HepG2 (cell line): Measurements from ENCODE around the gene TRMT10C. TPM values are rescaled to one million over a fixed set of nuclear protein-coding genes. Genes with fewer than 3 reads are reported as not detected.
A peak's percentile ranks its signal among the peaks of the same experiment; 100 is the strongest.

ENCODE experiments used
- CC2D1A ChIP-seq: sonication (generic); formaldehyde crosslinking; IDR thresholded peaks from 2 replicates; pipeline ENCODE4 v1.8.1; 2023; ENCODE audit warnings: mild to moderate bottlenecking, missing genetic modification reagents
- ELF1 ChIP-seq: sonication (generic); formaldehyde crosslinking; IDR thresholded peaks from 2 replicates; pipeline ENCODE4 v1.4.0; 2020; ENCODE audit warnings: missing genetic modification reagents
- ELF3 ChIP-seq: IDR thresholded peaks from 2 replicates; pipeline ENCODE4 v1.6.1; 2016; ENCODE audit warnings: missing genetic modification reagents, missing compliant biosample characterization
- ELF4 ChIP-seq: sonication (generic); formaldehyde crosslinking; IDR thresholded peaks from 2 replicates; pipeline ENCODE4 v1.5.0; 2020; ENCODE audit warnings: missing genetic modification reagents, mild to moderate bottlenecking, moderate library complexity, borderline replicate concordance
- MAF1 ChIP-seq: sonication (generic); formaldehyde crosslinking; IDR thresholded peaks from 2 replicates; pipeline ENCODE4 v1.5.0; 2020; ENCODE audit warnings: missing genetic modification reagents, borderline replicate concordance
- MXI1 ChIP-seq: IDR thresholded peaks from 3 replicates; pipeline ENCODE4 v1.6.1; 2012; ENCODE audit warnings: low read depth, low read length, inconsistent platforms, borderline replicate concordance
- NRL ChIP-seq: sonication (generic); formaldehyde crosslinking; IDR thresholded peaks from 2 replicates; pipeline ENCODE4 v1.5.0; 2020; ENCODE audit warnings: missing genetic modification reagents, mild to moderate bottlenecking, moderate library complexity, borderline replicate concordance
- RAD21 ChIP-seq: fragments of 450-650 bp; formaldehyde crosslinking; IDR thresholded peaks from 2 replicates; pipeline ENCODE4 v1.5.0; 2020; ENCODE audit warnings: mild to moderate bottlenecking
- SMAD9 ChIP-seq: sonication (generic); formaldehyde crosslinking; IDR thresholded peaks from 2 replicates; pipeline ENCODE4 v1.5.1; 2020; ENCODE audit warnings: mild to moderate bottlenecking, missing genetic modification reagents
- SMYD3 ChIP-seq: sonication (generic); formaldehyde crosslinking; IDR thresholded peaks from 2 replicates; pipeline ENCODE4 v1.8.1; 2023; ENCODE audit warnings: mild to moderate bottlenecking, missing genetic modification reagents
- TGIF2 ChIP-seq: IDR thresholded peaks from 2 replicates; pipeline ENCODE4 v1.6.1; 2016; ENCODE audit warnings: control low read depth, missing compliant biosample characterization
- U2AF1 ChIP-seq: fragments of 200-400 bp; formaldehyde crosslinking; optimal IDR thresholded peaks from 2 replicates; pipeline ENCODE3; 2017; ENCODE audit warnings: mild to moderate bottlenecking, low read depth, low read length
- ZMYM2 ChIP-seq: sonication (generic); formaldehyde crosslinking; IDR thresholded peaks from 2 replicates; pipeline ENCODE4 v1.8.0; 2022; ENCODE audit warnings: mild to moderate bottlenecking, missing genetic modification reagents
- ZNF121 ChIP-seq: sonication (generic); formaldehyde crosslinking; IDR thresholded peaks from 2 replicates; pipeline ENCODE4 v1.5.0; 2020; ENCODE audit warnings: mild to moderate bottlenecking, missing genetic modification reagents
- ZNF451 ChIP-seq: sonication (generic); formaldehyde crosslinking; IDR thresholded peaks from 2 replicates; pipeline ENCODE4 v1.5.0; 2020; ENCODE audit warnings: mild to moderate bottlenecking, missing genetic modification reagents
- ZNF792 ChIP-seq: IDR thresholded peaks from 2 replicates; pipeline ENCODE4 v1.6.1; 2016
- ZSCAN25 ChIP-seq: sonication (generic); formaldehyde crosslinking; IDR thresholded peaks from 2 replicates; pipeline ENCODE4 v1.8.0; 2022; ENCODE audit warnings: mild to moderate bottlenecking, missing genetic modification reagents
- polyA plus RNA-seq, 8 experiments: library from polyadenylated mRNA; depleted of rRNA in 3 of 8; stranded (reverse) in 7 of 8; unstranded in 1 of 8; fragments of >200 nt; fragmentation: Illumina TruSeq in 4 of 8; extraction: Trizol in 4 of 8; gene quantifications; 2 replicates each; pipeline versions ENCODE4 v1.2.1 to v1.2.3, GENCODE V29; 2011 to 2016; ENCODE audit warnings: low read depth in 4 of 8, missing spikeins in 1 of 8, mixed read lengths in 1 of 8; ENCODE audit not compliant: insufficient read depth in 1 of 8
- total RNA-seq, 5 experiments: library from RNA; depleted of rRNA; stranded (reverse); fragments of >200 nt; fragmentation: Illumina TruSeq; extraction: Trizol; gene quantifications; 2 replicates each; pipeline ENCODE4 v1.2.3, GENCODE V29; 2016; ENCODE audit warnings: low read depth in 1 of 5
- TF ChIP-seq, protein P1 (sequence below): sonication (generic); formaldehyde crosslinking; IDR thresholded peaks from 2 replicates; pipeline ENCODE4 v1.4.0; 2020; ENCODE audit warnings: missing genetic modification reagents
- TF ChIP-seq, protein P2 (sequence below): sonication (generic); formaldehyde crosslinking; IDR thresholded peaks from 2 replicates; pipeline ENCODE4 v1.8.0; 2022; ENCODE audit warnings: mild to moderate bottlenecking, missing genetic modification reagents, moderate library complexity
- TF ChIP-seq, protein P3 (sequence below): sonication (generic); formaldehyde crosslinking; IDR thresholded peaks from 2 replicates; pipeline ENCODE4 v1.5.0; 2020; ENCODE audit warnings: missing genetic modification reagents, mild to moderate bottlenecking, borderline replicate concordance
- TF ChIP-seq, protein P4 (sequence below): sonication (generic); formaldehyde crosslinking; IDR thresholded peaks from 2 replicates; pipeline ENCODE4 v1.5.1; 2020; ENCODE audit warnings: mild to moderate bottlenecking, missing genetic modification reagents, moderate library complexity
- TF ChIP-seq, protein P5 (sequence below): IDR thresholded peaks from 2 replicates; pipeline ENCODE4 v1.6.1; 2016; ENCODE audit warnings: missing biosample characterization, missing genetic modification reagents, low read depth
- TF ChIP-seq, protein P6 (sequence below), 2 experiments: sonication (generic) in 1 of 2; formaldehyde crosslinking in 1 of 2; IDR thresholded peaks; 2 replicates each; pipeline versions ENCODE4 v1.5.1 to v1.6.1; 2011 to 2020; ENCODE audit warnings: borderline replicate concordance in 1 of 2, low read depth in 1 of 2, low read length in 1 of 2, mild to moderate bottlenecking in 1 of 2, missing genetic modification reagents in 1 of 2, moderate library complexity in 1 of 2

TRMT10C gene
- total and polyA plus RNA-seq, 2 of the 13 experiments (the other 11 are each of a cell fraction or from before 2014, with no cell fraction given) = 10.8 to 39.2 TPM

DNA sequence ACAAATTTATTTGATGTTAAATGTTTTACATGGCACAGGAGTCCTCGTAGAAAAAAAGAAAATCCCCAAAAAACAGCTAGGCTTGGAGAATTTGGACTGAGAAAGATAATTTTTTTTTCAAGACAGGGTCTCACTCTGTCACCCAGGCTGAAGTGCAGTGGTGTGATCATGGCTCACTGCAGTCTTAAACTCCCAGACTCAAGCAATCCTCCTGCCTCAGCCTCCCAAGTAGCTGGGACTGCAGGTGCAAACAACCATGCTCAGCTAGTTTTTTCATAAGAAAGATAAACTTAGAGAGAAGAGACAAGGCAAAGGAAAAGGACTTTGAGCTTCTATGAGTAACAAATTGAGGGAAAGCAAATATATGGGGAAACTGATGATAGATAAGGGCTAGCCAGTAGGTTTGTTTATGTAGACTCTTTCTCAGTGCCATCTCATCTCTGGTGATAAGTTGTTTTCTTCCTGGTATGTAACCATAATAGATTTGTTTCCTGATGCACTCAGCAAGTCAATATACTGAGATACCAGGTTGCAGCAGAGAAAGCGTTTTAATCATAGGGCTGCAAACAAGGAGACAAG, 13.1 kb upstream of the TRMT10C start (continued):
- TF ChIP-seq, protein P1, sequence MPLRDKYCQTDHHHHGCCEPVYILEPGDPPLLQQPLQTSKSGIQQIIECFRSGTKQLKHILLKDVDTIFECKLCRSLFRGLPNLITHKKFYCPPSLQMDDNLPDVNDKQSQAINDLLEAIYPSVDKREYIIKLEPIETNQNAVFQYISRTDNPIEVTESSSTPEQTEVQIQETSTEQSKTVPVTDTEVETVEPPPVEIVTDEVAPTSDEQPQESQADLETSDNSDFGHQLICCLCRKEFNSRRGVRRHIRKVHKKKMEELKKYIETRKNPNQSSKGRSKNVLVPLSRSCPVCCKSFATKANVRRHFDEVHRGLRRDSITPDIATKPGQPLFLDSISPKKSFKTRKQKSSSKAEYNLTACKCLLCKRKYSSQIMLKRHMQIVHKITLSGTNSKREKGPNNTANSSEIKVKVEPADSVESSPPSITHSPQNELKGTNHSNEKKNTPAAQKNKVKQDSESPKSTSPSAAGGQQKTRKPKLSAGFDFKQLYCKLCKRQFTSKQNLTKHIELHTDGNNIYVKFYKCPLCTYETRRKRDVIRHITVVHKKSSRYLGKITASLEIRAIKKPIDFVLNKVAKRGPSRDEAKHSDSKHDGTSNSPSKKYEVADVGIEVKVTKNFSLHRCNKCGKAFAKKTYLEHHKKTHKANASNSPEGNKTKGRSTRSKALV (CRISPR knock-in tag) = no peak
- TF ChIP-seq MXI1 (no peak), ZSCAN25 (no peak), SMAD9 (CRISPR knock-in tag) (no peak), ELF4 (CRISPR knock-in tag) (no peak), ELF1 (CRISPR knock-in tag) (no peak), ELF3 (peak; percentile 89), ZMYM2 (CRISPR knock-in tag) (no peak), NRL (CRISPR knock-in tag) (no peak), ZNF451 (no peak), CC2D1A (no peak), ZNF121 (no peak), TGIF2 (CRISPR knock-in tag) (no peak), RAD21 (CRISPR knock-in tag) (no peak), U2AF1 (no peak), SMYD3 (CRISPR knock-in tag) (peak; percentile 81; the same call in 1 of the 2 replicates), ZNF792 (CRISPR knock-in tag) (0 out of 2 replicates have a peak, but pooled peaks have one; percentile 42), MAF1 (CRISPR knock-in tag) (no peak)
- TF ChIP-seq, protein P2, sequence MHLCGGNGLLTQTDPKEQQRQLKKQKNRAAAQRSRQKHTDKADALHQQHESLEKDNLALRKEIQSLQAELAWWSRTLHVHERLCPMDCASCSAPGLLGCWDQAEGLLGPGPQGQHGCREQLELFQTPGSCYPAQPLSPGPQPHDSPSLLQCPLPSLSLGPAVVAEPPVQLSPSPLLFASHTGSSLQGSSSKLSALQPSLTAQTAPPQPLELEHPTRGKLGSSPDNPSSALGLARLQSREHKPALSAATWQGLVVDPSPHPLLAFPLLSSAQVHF (CRISPR knock-in tag) = no peak
- TF ChIP-seq, protein P3, sequence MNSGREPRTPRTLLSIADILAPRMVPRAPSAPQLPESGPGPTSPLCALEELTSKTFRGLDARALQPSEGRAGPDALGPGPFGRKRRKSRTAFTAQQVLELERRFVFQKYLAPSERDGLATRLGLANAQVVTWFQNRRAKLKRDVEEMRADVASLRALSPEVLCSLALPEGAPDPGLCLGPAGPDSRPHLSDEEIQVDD (CRISPR knock-in tag) = no peak
- TF ChIP-seq, protein P4, sequence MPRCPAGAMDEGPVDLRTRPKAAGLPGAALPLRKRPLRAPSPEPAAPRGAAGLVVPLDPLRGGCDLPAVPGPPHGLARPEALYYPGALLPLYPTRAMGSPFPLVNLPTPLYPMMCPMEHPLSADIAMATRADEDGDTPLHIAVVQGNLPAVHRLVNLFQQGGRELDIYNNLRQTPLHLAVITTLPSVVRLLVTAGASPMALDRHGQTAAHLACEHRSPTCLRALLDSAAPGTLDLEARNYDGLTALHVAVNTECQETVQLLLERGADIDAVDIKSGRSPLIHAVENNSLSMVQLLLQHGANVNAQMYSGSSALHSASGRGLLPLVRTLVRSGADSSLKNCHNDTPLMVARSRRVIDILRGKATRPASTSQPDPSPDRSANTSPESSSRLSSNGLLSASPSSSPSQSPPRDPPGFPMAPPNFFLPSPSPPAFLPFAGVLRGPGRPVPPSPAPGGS (CRISPR knock-in tag) = no peak
- TF ChIP-seq, protein P5, sequence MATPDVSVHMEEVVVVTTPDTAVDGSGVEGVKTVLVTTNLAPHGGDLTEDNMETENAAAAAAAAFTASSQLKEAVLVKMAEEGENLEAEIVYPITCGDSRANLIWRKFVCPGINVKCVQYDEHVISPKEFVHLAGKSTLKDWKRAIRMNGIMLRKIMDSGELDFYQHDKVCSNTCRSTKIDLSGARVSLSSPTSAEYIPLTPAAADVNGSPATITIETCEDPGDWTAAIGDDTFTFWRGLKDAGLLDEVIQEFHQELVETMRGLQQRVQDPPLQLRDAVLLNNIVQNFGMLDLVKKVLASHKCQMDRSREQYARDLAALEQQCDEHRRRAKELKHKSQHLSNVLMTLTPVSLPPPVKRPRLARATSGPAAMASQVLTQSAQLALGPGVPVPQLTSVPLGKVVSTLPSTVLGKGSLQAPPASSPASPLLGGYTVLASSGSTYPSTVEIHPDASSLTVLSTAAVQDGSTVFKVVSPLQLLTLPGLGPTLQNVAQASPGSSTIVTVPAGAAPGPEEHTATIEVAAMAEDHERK (CRISPR knock-in tag) = no peak
- TF ChIP-seq, protein P6, sequence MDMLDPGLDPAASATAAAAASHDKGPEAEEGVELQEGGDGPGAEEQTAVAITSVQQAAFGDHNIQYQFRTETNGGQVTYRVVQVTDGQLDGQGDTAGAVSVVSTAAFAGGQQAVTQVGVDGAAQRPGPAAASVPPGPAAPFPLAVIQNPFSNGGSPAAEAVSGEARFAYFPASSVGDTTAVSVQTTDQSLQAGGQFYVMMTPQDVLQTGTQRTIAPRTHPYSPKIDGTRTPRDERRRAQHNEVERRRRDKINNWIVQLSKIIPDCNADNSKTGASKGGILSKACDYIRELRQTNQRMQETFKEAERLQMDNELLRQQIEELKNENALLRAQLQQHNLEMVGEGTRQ (IDR thresholded peaks at IDR 0.05; ENCODE audit: low read depth, low read length) = no peak
- TF ChIP-seq, protein P6 (CRISPR knock-in tag; IDR thresholded peaks at IDR 0.05; ENCODE audit: borderline replicate concordance) = no peak
